Measurements from ENCODE around the gene TBCD. TPM values are rescaled to one million over a fixed set of nuclear protein-coding genes. Genes with fewer than 3 reads are reported as not detected.

Gene TBCD
- total RNA-seq, 1 experiment from 2014 or later, result 129 TPM

GRCh38 chr17:82910041-82910481, 158.2 kb downstream of the TBCD start:
- Histone ChIP-seq H3K4ac (ENCODE audit: low read depth, low read length) (no peak overlapping the region), H3K23me2 (ENCODE audit: insufficient read length, low read depth, low read length, poor library complexity, severe bottlenecking) (peaks cover 2% of the 10 kb centered on the region), H2BK15ac (ENCODE audit: low read depth, low read length) (no peak overlapping the region), H2BK20ac (ENCODE audit: low read depth, low read length, poor library complexity, severe bottlenecking) (no peak overlapping the region), H3K79me2 (ENCODE audit: insufficient read depth, low read length) (no peaks in the 10 kb centered on the region), H3K18ac (ENCODE audit: insufficient read length, low read depth, low read length) (no peak overlapping the region), H3K27me3 (ENCODE audit: insufficient read depth, low read length) (no peaks in the 10 kb centered on the region), H3T11ph (ENCODE audit: low read length) (no peak overlapping the region), H4K5ac (ENCODE audit: insufficient read length, low read depth, low read length) (no peak overlapping the region), H2AK5ac (ENCODE audit: insufficient read length, low read length) (no peak overlapping the region), H3K56ac (ENCODE audit: insufficient read length, low read depth, low read length) (no peak overlapping the region), H4K8ac (replicated peaks; ENCODE audit: insufficient read length, low read depth, low read length) (no peak overlapping the region), H2BK12ac (ENCODE audit: insufficient read length, low read depth, low read length) (no peak overlapping the region), H3K9me3 (ENCODE audit: control insufficient read depth, low read depth, low read length) (no peaks in the 10 kb centered on the region), H2BK5ac (ENCODE audit: insufficient read length, low read length) (no peak overlapping the region), H3K4me2 (ENCODE audit: insufficient read depth, insufficient read length, low read length) (no peak overlapping the region), H3K4me1 (ENCODE audit: insufficient read depth, low read length) (no peaks in the 10 kb centered on the region), H3K9ac (ENCODE audit: extremely low read depth, insufficient read length, low read length) (no peak overlapping the region), H3K14ac (ENCODE audit: insufficient read depth, low read length) (no peak overlapping the region), H2AFZ (ENCODE audit: low read length) (no peak overlapping the region), H4K91ac (ENCODE audit: insufficient read length, low read depth, low read length) (no peak overlapping the region), H3K79me1 (ENCODE audit: insufficient read depth, low read depth, low read length, poor library complexity, severe bottlenecking) (no peaks in the 10 kb centered on the region), H3K23ac (ENCODE audit: insufficient read length, low read depth, low read length) (no peak overlapping the region), H4K20me1 (ENCODE audit: control insufficient read depth, insufficient read depth, insufficient read length) (no peaks in the 10 kb centered on the region), H2BK120ac (ENCODE audit: low read depth, low read length, poor library complexity, severe bottlenecking) (no peak overlapping the region), H3K27ac (ENCODE audit: insufficient read length, low read depth, low read length) (no peak overlapping the region)
- WGBS (ENCODE audit: extremely low coverage, insufficient read length, low lambda C conversion rate), result no CpG with 5 or more reads among the region's 12 CpGs
- Mint-ChIP-seq H3K36me3 (ENCODE audit: insufficient read depth in 1 of 3, low read depth in 3 of 3) (peaks cover 30 to 55% (median 54%) of the 10 kb centered on the region in 3 experiments), H3K4me1 (no peaks in the 10 kb centered on the region), H3K9me3 (peaks cover 0 to 3% of the 10 kb centered on the region in 2 experiments; a peak in 2 of 5 replicates), H3K27me3 (ENCODE audit: low read depth) (no peaks in the 10 kb centered on the region), H3K27ac (0 out of 7 replicates have a peak overlapping the region, but pooled peaks of 1 of the 3 experiments have one; percentile 79), H3K4me3 (no peak overlapping the region)
- DNase-seq, result no peak
- no peak for TF ChIP-seq CTCF (conservative IDR thresholded peaks at IDR 0.05)
